HG02973 (cell line): ENCODE data around the gene DENND1A.
"Not testable (repeated sequence)": the region's sequence is repeated elsewhere in the genome, so short reads cannot be mapped to it uniquely, and the experiment has no call there.

Source experiments
- ATAC-seq: cut with Tn5 transposase; IDR thresholded peaks from one replicate; pipeline ENCODE4 v1.9.1; 2021; ENCODE audit warnings: moderate library complexity; ENCODE audit not compliant: unreplicated experiment

Gene DENND1A

GRCh38 chr9:123923377-123923776 lies 6.5 kb downstream of the DENND1A start:
- no peak for ATAC-seq

GRCh38 chr9:123922911-123923310 lies 7.0 kb downstream of the DENND1A start:
- no peak for ATAC-seq

GRCh38 chr9:123922431-123922830 lies 7.5 kb downstream of the DENND1A start:
- ATAC-seq: no peak

DNA sequence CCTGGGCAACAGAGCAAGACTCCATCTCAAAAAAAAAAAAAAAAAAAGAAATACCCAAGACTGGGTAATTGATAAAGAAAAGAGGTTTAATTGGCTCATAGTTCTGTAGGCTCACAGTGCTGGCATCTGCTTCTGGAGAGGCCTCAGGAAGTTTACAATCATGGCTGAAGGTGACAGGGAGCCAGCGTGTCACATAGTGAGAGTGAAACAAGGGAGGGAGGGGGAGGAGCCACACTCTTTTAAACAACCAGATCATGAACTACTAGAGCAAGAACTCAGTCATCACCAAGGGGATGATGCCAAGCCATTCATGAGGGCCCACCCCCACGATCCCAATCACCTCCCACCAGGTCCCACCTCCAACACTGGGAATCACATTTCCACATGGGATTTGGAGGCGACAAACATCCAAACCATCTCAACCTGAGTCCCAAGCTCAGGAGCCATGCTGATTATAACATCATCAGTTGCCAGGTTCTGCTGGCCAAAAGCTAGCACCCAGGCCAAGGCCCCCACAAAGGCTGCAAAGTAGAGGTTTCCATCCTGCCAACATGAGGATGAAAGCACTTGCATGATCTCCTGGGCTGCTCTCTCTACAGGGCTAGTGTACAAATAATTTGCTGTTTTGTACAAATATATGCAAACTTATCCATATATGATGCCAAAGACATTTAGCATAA lies 15.3 kb downstream of the DENND1A start:
- no peak for ATAC-seq

DNA sequence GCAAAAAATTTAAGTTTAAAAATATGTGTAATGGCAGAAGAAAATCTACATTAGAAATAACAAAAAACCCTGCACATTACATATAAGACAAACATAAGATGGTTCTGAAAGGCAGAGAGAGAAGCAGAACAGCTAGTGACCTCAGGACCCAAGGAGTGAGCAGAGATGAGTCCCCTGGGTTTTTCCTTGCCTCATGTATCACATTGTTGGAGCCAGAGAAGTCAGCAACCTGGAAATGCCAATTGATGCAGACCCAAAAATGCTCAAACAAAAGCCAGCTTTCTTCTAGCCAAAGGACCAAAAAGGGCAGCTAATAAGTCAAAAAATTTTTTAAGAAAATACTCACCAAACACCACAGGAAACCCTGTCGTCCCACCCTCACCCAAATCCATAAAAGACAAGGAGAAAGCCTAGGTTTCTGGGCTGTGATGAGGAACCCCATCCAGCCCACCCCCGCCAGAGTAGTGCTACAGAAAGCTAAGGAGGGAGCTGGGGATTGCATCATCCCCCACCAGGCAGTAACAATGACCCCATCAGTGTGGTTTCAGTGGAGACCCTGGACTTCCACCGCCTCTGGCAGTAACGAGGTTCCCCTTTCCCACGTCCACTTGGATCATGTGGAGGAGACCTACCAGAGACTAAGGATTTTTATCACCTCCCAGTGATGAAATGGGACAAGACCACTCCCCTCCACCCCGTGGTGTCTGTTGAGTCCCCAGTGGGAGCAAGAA lies 17.6 kb downstream of the DENND1A start:
- ATAC-seq: no peak

DNA sequence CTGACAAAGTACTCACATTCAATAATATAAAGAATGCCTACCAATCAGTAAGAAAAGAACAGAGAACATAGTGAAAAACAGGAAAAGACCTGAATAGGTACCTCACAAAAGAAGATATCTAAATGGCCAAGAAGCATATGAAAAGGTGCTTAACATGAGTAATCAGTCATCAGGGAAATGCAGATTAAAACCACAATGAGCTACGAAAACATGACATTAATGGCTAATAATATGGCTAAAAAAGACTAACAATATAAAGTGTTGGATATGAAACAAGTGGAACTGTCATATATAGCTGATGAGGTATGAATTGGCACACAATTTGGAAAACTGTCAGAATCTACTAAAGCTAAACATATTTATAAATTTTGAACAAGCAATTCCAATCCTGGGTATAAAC lies 18.9 kb downstream of the DENND1A start:
- no peak for ATAC-seq

- not testable (repeated sequence) for ATAC-seq
These were observed 20.7 kb downstream of the DENND1A start for GRCh38 chr9:123909192-123909591.

GRCh38 chr9:123903550-123903949 lies 26.4 kb downstream of the DENND1A start:
- not testable (repeated sequence) for ATAC-seq

- ATAC-seq: no peak
These were observed 35.1 kb downstream of the DENND1A start for GRCh38 chr9:123894822-123895221.

DNA sequence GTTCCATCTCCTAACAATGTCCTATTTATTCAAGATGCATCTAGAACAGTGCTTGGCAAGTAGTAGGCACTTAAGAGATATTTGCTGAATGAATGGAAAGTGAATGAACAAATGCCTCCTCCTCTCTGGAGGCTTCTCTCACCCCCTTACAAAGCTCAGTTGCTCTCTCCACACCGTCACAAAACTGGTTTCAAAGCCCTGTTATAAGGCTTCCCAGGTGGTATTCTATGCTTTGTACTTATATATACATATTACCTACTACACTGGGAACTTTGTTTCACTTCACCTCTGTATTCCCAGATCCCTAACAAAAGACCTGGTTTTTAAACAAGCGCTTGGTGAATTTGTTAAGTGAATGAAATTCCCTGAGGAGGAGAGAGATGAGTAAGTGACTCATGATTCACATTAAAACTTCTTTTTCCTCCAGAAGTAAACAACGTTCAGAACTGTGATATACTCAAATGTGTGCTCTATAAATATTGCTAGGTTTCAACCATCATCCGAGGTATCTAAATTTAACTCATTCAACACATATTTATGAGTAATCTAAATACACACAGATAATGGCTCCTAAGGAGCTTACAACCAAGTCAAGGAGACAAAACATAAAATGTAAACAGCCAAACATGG lies 36.0 kb downstream of the DENND1A start:
- ATAC-seq: no peak

DNA sequence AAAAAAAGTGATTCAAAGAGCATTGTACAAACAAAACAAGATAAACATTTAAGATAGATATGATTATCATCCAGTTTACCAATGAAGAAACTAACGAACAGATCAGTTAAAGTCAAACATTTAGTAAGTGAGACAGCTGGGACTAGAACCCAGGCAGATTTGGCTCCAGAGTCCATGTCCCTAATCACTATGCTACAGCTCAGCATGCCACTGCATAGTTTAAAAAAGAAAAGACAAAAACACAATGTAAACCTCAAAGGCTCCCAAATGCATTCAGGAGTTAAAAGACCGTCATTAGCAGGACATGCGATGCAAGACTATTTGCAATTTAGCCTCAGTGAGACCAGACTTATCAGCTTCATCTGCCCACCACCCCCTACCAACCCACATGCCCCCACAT lies 36.8 kb downstream of the DENND1A start:
- ATAC-seq: no peak

- ATAC-seq: no peak
These were observed 42.1 kb downstream of the DENND1A start for GRCh38 chr9:123887837-123888236.

GRCh38 chr9:123885834-123886233 lies 44.1 kb downstream of the DENND1A start:
- ATAC-seq: not testable (repeated sequence)

- ATAC-seq: no peak
These were observed 46.3 kb downstream of the DENND1A start for GRCh38 chr9:123883634-123884033.

- ATAC-seq: no peak
These were observed 48.3 kb downstream of the DENND1A start for GRCh38 chr9:123881604-123882003.

DNA sequence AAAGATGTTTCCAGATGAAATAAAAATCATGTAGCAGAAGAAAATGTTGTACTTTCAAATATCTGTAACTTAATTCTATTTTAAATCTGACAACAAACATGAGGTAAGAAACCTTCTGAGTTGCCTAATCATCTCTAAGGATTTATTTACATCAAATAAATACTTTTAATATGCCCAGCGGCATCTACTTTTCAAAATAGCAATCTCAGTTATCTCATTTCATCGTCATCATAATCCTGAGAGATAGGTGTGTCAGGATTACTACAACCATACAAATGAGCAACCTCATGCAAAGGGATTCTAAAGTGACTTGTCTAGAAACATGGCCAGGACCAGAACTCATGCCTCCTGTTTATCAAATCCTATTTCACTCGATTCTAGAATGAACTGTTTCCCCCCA lies 49.5 kb downstream of the DENND1A start:
- no peak for ATAC-seq

- no peak for ATAC-seq
These were observed 53.2 kb downstream of the DENND1A start for GRCh38 chr9:123876750-123877149.

DNA sequence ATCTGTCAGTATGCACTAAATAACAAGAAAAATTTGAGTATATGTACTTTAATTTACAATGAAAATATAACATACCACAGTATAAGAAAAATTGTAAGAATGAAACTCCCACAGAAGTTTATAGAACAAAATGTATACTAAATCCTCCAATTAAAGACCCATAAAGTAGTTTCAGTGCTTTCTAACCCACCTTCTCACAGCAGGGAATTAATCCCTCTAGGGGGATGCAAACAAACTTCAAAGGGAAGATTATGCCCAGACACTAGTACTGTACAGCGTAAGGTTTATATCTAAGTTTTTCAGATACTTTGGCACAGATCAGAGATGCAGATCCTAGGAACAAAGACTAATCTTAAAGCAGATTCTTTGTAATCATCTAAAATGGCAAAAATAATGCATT lies 57.2 kb downstream of the DENND1A start:
- no peak for ATAC-seq

GRCh38 chr9:123871781-123872180 lies 58.1 kb downstream of the DENND1A start:
- no peak for ATAC-seq

- ATAC-seq: no peak
These were observed 61.9 kb downstream of the DENND1A start for GRCh38 chr9:123868002-123868401.

- ATAC-seq: no peak
These were observed 62.9 kb downstream of the DENND1A start for GRCh38 chr9:123867034-123867433.

DNA sequence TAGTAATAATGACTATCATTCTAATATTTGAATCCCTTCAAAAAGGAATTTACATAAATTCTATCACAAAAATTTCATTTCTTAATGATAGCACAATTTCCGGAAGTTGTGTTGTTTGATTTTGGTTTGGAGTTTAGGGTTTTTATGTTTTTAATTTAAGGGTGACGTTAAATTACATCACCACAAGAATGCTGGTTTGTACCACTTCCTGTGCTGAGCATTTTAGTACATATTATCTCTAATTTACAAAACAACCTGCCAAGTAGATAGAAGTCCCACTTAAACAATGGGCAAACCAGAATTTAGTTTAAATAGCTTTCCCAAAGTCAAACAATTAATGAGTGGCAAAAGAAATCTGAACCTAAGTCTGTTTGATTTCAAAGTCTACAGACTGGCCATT lies 63.4 kb downstream of the DENND1A start:
- ATAC-seq: no peak
